Measurements from ENCODE around the gene ATP8B3.

- TF ChIP-seq CTCF (conservative IDR thresholded peaks at IDR 0.05; ENCODE audit: low read depth in 2 of 2) (no peak), EZH2 (IDR thresholded peaks at IDR 0.05; ENCODE audit: low read depth, unreplicated experiment) (no peak), ZNF331 (CRISPR knock-in tag; IDR thresholded peaks at IDR 0.05; ENCODE audit: low read depth) (no peak), POLR2AphosphoS5 (IDR thresholded peaks at IDR 0.05; ENCODE audit: low read depth) (no peak), ETS1 (IDR thresholded peaks at IDR 0.05) (no peak), EZH2phosphoT487 (IDR thresholded peaks at IDR 0.05; ENCODE audit: unreplicated experiment) (no peak), ZNF462 (CRISPR knock-in tag; IDR thresholded peaks at IDR 0.05) (no peak), JUNB (IDR thresholded peaks at IDR 0.05; ENCODE audit: unreplicated experiment) (no peak), STAT1 (IDR thresholded peaks at IDR 0.05; ENCODE audit: unreplicated experiment) (no peak)
- TF ChIP-seq, protein P1, sequence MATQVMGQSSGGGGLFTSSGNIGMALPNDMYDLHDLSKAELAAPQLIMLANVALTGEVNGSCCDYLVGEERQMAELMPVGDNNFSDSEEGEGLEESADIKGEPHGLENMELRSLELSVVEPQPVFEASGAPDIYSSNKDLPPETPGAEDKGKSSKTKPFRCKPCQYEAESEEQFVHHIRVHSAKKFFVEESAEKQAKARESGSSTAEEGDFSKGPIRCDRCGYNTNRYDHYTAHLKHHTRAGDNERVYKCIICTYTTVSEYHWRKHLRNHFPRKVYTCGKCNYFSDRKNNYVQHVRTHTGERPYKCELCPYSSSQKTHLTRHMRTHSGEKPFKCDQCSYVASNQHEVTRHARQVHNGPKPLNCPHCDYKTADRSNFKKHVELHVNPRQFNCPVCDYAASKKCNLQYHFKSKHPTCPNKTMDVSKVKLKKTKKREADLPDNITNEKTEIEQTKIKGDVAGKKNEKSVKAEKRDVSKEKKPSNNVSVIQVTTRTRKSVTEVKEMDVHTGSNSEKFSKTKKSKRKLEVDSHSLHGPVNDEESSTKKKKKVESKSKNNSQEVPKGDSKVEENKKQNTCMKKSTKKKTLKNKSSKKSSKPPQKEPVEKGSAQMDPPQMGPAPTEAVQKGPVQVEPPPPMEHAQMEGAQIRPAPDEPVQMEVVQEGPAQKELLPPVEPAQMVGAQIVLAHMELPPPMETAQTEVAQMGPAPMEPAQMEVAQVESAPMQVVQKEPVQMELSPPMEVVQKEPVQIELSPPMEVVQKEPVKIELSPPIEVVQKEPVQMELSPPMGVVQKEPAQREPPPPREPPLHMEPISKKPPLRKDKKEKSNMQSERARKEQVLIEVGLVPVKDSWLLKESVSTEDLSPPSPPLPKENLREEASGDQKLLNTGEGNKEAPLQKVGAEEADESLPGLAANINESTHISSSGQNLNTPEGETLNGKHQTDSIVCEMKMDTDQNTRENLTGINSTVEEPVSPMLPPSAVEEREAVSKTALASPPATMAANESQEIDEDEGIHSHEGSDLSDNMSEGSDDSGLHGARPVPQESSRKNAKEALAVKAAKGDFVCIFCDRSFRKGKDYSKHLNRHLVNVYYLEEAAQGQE (IDR thresholded peaks at IDR 0.05; ENCODE audit: unreplicated experiment): no peak
Observed at GRCh38 chr19:1832046-1832663, 20.1 kb upstream of the ATP8B3 start.

Data from GM23338 (cell line).